Endothelial cell (in vitro differentiated cells): ENCODE measurements around the gene PRKCSH. TPM values are rescaled to one million over a fixed set of nuclear protein-coding genes. Genes with fewer than 3 reads are reported as not detected.
A peak's percentile ranks its signal among the peaks of the same experiment; 100 is the strongest.

Experiments
- DNase-seq: peaks from one replicate; pipeline ENCODE4 v3.0.0; 2021; ENCODE audit warnings: low spot score
- H3K27ac Mint-ChIP-seq: one replicate; pipeline ENCODE4 v1.8.0; 2021; ENCODE audit warnings: mixed read lengths, inconsistent platforms; ENCODE audit not compliant: unreplicated experiment
- H3K27me3 Mint-ChIP-seq: one replicate; pipeline ENCODE4 v1.8.0; 2021; ENCODE audit warnings: mild to moderate bottlenecking, moderate library complexity, mixed read lengths, inconsistent platforms; ENCODE audit not compliant: unreplicated experiment
- H3K36me3 Mint-ChIP-seq: one replicate; pipeline ENCODE4 v1.8.0; 2021; ENCODE audit warnings: mild to moderate bottlenecking, low read depth, mixed read lengths, inconsistent platforms; ENCODE audit not compliant: unreplicated experiment
- H3K4me1 Mint-ChIP-seq: one replicate; pipeline ENCODE4 v1.8.0; 2021; ENCODE audit warnings: mild to moderate bottlenecking, mixed read lengths, inconsistent platforms; ENCODE audit not compliant: unreplicated experiment
- H3K4me3 Mint-ChIP-seq: one replicate; pipeline ENCODE4 v1.8.0; 2021; ENCODE audit warnings: mild to moderate bottlenecking, mixed read lengths, inconsistent platforms; ENCODE audit not compliant: unreplicated experiment
- H3K9me3 Mint-ChIP-seq: one replicate; pipeline ENCODE4 v1.8.0; 2021; ENCODE audit warnings: mixed read lengths, inconsistent platforms; ENCODE audit not compliant: unreplicated experiment
- CTCF ChIP-seq: fragments of 200-600 bp; sonication (generic); IDR thresholded peaks from one replicate; pipeline ENCODE4 v1.5.0; 2021; ENCODE audit warnings: antibody characterized with exemption; ENCODE audit not compliant: unreplicated experiment
- total RNA-seq: library from RNA; stranded (reverse); fragmentation: NEBNext Ultra II Directional; extraction: Animal tissue kit (Norgen Biotek cat#: 25700); gene quantifications from one replicate; pipeline ENCODE4 v1.2.1, GENCODE V29; 2021; ENCODE audit not compliant: unreplicated experiment

Gene PRKCSH
- total RNA-seq, 1 donor from 2014 or later = 466 TPM

GRCh38 chr19:11494634-11495285, 59.3 kb downstream of the PRKCSH start:
- Mint-ChIP-seq H3K9me3 (no peaks in the 10 kb centered on the region), H3K27ac (peak overlapping the region; percentile 42), H3K4me3 (no peak overlapping the region), H3K36me3 (peaks cover 8% of the 10 kb centered on the region), H3K4me1 (no peaks in the 10 kb centered on the region), H3K27me3 (peaks cover 11% of the 10 kb centered on the region)
- no peak for DNase-seq
- TF ChIP-seq CTCF = no peak

GRCh38 chr19:11495481-11495880, 60.0 kb downstream of the PRKCSH start:
- no peak for TF ChIP-seq CTCF
- Mint-ChIP-seq H3K36me3 (peaks cover 3% of the 10 kb centered on the region), H3K4me3 (no peak overlapping the region), H3K27me3 (peaks cover 10% of the 10 kb centered on the region), H3K4me1 (no peaks in the 10 kb centered on the region), H3K27ac (no peak overlapping the region), H3K9me3 (no peaks in the 10 kb centered on the region)
- DNase-seq = no peak

- Mint-ChIP-seq H3K36me3 (peaks cover 5% of the 10 kb centered on the region), H3K9me3 (no peaks in the 10 kb centered on the region), H3K4me1 (no peaks in the 10 kb centered on the region), H3K27me3 (peaks cover 10% of the 10 kb centered on the region), H3K4me3 (no peak overlapping the region), H3K27ac (no peak overlapping the region)
- TF ChIP-seq CTCF = no peak
- no peak for DNase-seq
These were observed 60.5 kb downstream of the PRKCSH start for GRCh38 chr19:11495885-11496284.

- no peaks in the 10 kb centered on the region for H3K9me3 Mint-ChIP-seq
- H3K27ac Mint-ChIP-seq = no peak overlapping the region
- peaks cover 14% of the 10 kb centered on the region for H3K27me3 Mint-ChIP-seq
- peak overlapping the region; percentile 7 for H3K4me3 Mint-ChIP-seq
- peaks cover 6% of the 10 kb centered on the region for H3K36me3 Mint-ChIP-seq
- H3K4me1 Mint-ChIP-seq = no peaks in the 10 kb centered on the region
- peak; percentile 81 for DNase-seq
- peak; percentile 73 for TF ChIP-seq CTCF
These were observed 61.1 kb downstream of the PRKCSH start for GRCh38 chr19:11496391-11497163.

- Mint-ChIP-seq H3K4me1 (no peaks in the 10 kb centered on the region), H3K36me3 (peaks cover 6% of the 10 kb centered on the region), H3K9me3 (no peaks in the 10 kb centered on the region), H3K27me3 (peaks cover 11% of the 10 kb centered on the region), H3K27ac (no peak overlapping the region), H3K4me3 (no peak overlapping the region)
- no peak for TF ChIP-seq CTCF
- no peak for DNase-seq
These were observed 63.8 kb downstream of the PRKCSH start for GRCh38 chr19:11499220-11499726.
